ENCODE data around the gene SAAL1.

- TF ChIP-seq YY1 (IDR thresholded peaks at IDR 0.05; ENCODE audit: insufficient read depth, insufficient read length): no peak
- no peak for TF ChIP-seq SUZ12 (IDR thresholded peaks at IDR 0.05; ENCODE audit: extremely low read depth, insufficient read depth, insufficient read length)
Observed at GRCh38 chr11:18100926-18101656, 4.8 kb downstream of the SAAL1 start.

Data from NT2/D1 (cell line).